ENCODE measurements around the gene MEF2A. TPM values are rescaled to one million over a fixed set of nuclear protein-coding genes. Genes with fewer than 3 reads are reported as not detected.

MEF2A gene
- total RNA-seq, 1 experiment from 2014 or later, result 21.3 TPM

DNA sequence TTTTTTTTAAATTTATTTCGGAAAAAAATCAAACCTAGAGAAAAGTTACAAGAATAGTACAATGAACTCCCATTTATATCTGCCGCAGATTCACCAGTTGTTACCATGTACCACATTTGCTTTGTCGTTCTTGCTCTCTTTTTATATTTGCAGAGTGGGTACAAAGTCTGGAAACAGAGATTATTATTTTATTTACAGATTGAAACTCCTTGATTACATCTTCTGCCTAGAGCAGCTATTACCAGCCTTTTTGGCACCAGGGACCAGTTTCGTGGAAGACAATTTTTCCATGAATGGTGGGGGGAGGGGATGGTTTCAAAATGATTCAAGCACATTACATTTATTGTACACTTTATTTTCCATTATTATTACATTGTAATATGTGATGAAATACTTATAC lies 8.3 kb downstream of the MEF2A start:
- no peaks in the 10 kb centered on the region for H3F3A ChIP-seq (ENCODE audit: low read length, unreplicated experiment)
- TF ChIP-seq EZH2phosphoT487 (IDR thresholded peaks at IDR 0.05; ENCODE audit: borderline replicate concordance, low read length) (no peak), CTCF (conservative IDR thresholded peaks at IDR 0.05; ENCODE audit: low read depth, low read length) (no peak), EZH2 (IDR thresholded peaks at IDR 0.05; ENCODE audit: low read length, unreplicated experiment) (no peak)
- H2AFZ ChIP-seq (ENCODE audit: low read length), result no peak overlapping the region
- CTCF ChIA-PET, result no interaction called here
- no peaks in the 10 kb centered on the region for H3K9me2 ChIP-seq (replicated peaks; ENCODE audit: low read length)
- no peaks in the 10 kb centered on the region for H3K9me3 ChIP-seq (ENCODE audit: low read length)
- intact Hi-C loops (cut with micrococcal nuclease), result no loop called here
- POLR2A ChIA-PET (ENCODE audit: unreplicated experiment), result no interaction called here
- H3K27ac ChIP-seq (ENCODE audit: low read length), result no peak overlapping the region
- DNase-seq (no peak), ATAC-seq (no peak)
- BruUV-seq (replicated peaks), result no TSS peak
- H3K27me3 ChIP-seq (ENCODE audit: low read length), result no peaks in the 10 kb centered on the region
- no peak overlapping the region for H3K9ac ChIP-seq (ENCODE audit: low read length)
- H3K4me3 ChIP-seq (ENCODE audit: low read length), result no peak overlapping the region
- H4K20me1 ChIP-seq (ENCODE audit: low read length), result peaks cover 22% of the 10 kb centered on the region; the same call in 1 of the 2 replicates
- no peaks in the 10 kb centered on the region for H3K36me3 ChIP-seq (ENCODE audit: low read depth, low read length)
- peaks cover 98% of the 10 kb centered on the region for H3K79me2 ChIP-seq (ENCODE audit: low read length)
- no peaks in the 10 kb centered on the region for H3K4me1 ChIP-seq (ENCODE audit: insufficient read depth, low read length)
- H3K4me2 ChIP-seq (ENCODE audit: low read length), result no peak overlapping the region

GRCh38 chr15:99574502-99574901 lies 8.7 kb downstream of the MEF2A start:
- H3K4me2 ChIP-seq (ENCODE audit: low read length), result no peak overlapping the region
- H3K27ac ChIP-seq (ENCODE audit: low read length), result no peak overlapping the region
- no peaks in the 10 kb centered on the region for H3K36me3 ChIP-seq (ENCODE audit: low read depth, low read length)
- TF ChIP-seq EZH2 (IDR thresholded peaks at IDR 0.05; ENCODE audit: low read length, unreplicated experiment), result no peak
- no peak for TF ChIP-seq CTCF (conservative IDR thresholded peaks at IDR 0.05; ENCODE audit: low read depth, low read length)
- TF ChIP-seq EZH2phosphoT487 (IDR thresholded peaks at IDR 0.05; ENCODE audit: borderline replicate concordance, low read length), result no peak
- no peaks in the 10 kb centered on the region for H3F3A ChIP-seq (ENCODE audit: low read length, unreplicated experiment)
- ATAC-seq (no peak), DNase-seq (no peak)
- intact Hi-C loops (cut with micrococcal nuclease), result no loop called here
- no peaks in the 10 kb centered on the region for H3K27me3 ChIP-seq (ENCODE audit: low read length)
- H3K4me3 ChIP-seq (ENCODE audit: low read length), result no peak overlapping the region
- ChIA-PET POLR2A (ENCODE audit: unreplicated experiment) (no interaction called here), CTCF (no interaction called here)
- no peaks in the 10 kb centered on the region for H3K9me3 ChIP-seq (ENCODE audit: low read length)
- peaks cover 21% of the 10 kb centered on the region; the same call in 1 of the 2 replicates for H4K20me1 ChIP-seq (ENCODE audit: low read length)
- H3K79me2 ChIP-seq (ENCODE audit: low read length), result peaks cover 98% of the 10 kb centered on the region
- no peaks in the 10 kb centered on the region for H3K4me1 ChIP-seq (ENCODE audit: insufficient read depth, low read length)
- no TSS peak for BruUV-seq (replicated peaks)
- no peaks in the 10 kb centered on the region for H3K9me2 ChIP-seq (replicated peaks; ENCODE audit: low read length)
- no peak overlapping the region for H3K9ac ChIP-seq (ENCODE audit: low read length)
- no peak overlapping the region for H2AFZ ChIP-seq (ENCODE audit: low read length)

GRCh38 chr15:99578809-99579208 lies 13.0 kb downstream of the MEF2A start:
- Histone ChIP-seq H3K9ac (ENCODE audit: low read length) (no peak overlapping the region), H3K27ac (ENCODE audit: low read length) (no peak overlapping the region), H3K4me3 (ENCODE audit: low read length) (no peak overlapping the region), H4K20me1 (ENCODE audit: low read length) (peaks cover 25% of the 10 kb centered on the region), H3K27me3 (ENCODE audit: low read length) (no peaks in the 10 kb centered on the region), H3K4me2 (ENCODE audit: low read length) (no peak overlapping the region), H3K9me3 (ENCODE audit: low read length) (no peaks in the 10 kb centered on the region), H3K79me2 (ENCODE audit: low read length) (peaks cover 99% of the 10 kb centered on the region), H3F3A (ENCODE audit: low read length, unreplicated experiment) (no peaks in the 10 kb centered on the region), H2AFZ (ENCODE audit: low read length) (no peak overlapping the region), H3K9me2 (replicated peaks; ENCODE audit: low read length) (no peaks in the 10 kb centered on the region), H3K36me3 (ENCODE audit: low read depth, low read length) (peaks cover 2% of the 10 kb centered on the region; the same call in 1 of the 2 replicates), H3K4me1 (ENCODE audit: insufficient read depth, low read length) (no peaks in the 10 kb centered on the region)
- no peak for ATAC-seq
- ChIA-PET POLR2A (ENCODE audit: unreplicated experiment) (no interaction called here), CTCF (no interaction called here)
- intact Hi-C loops (cut with micrococcal nuclease), result no loop called here
- DNase-seq, result no peak
- TF ChIP-seq CTCF (conservative IDR thresholded peaks at IDR 0.05; ENCODE audit: low read depth, low read length) (no peak), EZH2phosphoT487 (IDR thresholded peaks at IDR 0.05; ENCODE audit: borderline replicate concordance, low read length) (no peak), EZH2 (IDR thresholded peaks at IDR 0.05; ENCODE audit: low read length, unreplicated experiment) (no peak)
- no TSS peak for BruUV-seq (replicated peaks)
